ENCODE measurements around the gene NFU1.

GRCh38 chr2:69428981-69429380 lies 8.3 kb downstream of the NFU1 start:
- TF ChIP-seq EZH2 (IDR thresholded peaks at IDR 0.05) = no peak
- no peak for TF ChIP-seq POLR2AphosphoS5 (IDR thresholded peaks at IDR 0.05; ENCODE audit: borderline replicate concordance, low read depth, low read length)
- no peak for TF ChIP-seq FOXP2 (optimal IDR thresholded peaks at IDR 0.05; ENCODE audit: control extremely low read depth, extremely low read length, insufficient read depth)
